ENCODE measurements around the gene C14orf180.

DNA sequence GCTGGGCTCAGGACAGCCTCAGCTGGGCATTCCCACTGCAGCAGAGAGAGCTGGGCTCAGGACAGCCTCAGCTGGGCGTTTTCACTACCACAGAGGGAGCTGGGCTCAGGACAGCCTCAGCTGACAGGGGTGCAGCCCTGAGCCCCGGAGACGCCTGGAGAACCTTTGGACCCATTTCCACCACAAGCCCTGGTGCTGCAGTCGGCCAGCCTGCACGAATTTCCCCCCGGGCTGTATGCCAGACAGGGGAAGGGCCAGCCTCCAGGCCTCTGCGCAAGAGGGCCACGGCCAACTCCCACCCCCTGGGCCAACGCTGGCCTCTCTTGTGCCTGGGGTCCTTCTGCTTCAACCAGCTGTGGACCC, 2.6 kb upstream of the C14orf180 start:
- TF ChIP-seq, protein P1, sequence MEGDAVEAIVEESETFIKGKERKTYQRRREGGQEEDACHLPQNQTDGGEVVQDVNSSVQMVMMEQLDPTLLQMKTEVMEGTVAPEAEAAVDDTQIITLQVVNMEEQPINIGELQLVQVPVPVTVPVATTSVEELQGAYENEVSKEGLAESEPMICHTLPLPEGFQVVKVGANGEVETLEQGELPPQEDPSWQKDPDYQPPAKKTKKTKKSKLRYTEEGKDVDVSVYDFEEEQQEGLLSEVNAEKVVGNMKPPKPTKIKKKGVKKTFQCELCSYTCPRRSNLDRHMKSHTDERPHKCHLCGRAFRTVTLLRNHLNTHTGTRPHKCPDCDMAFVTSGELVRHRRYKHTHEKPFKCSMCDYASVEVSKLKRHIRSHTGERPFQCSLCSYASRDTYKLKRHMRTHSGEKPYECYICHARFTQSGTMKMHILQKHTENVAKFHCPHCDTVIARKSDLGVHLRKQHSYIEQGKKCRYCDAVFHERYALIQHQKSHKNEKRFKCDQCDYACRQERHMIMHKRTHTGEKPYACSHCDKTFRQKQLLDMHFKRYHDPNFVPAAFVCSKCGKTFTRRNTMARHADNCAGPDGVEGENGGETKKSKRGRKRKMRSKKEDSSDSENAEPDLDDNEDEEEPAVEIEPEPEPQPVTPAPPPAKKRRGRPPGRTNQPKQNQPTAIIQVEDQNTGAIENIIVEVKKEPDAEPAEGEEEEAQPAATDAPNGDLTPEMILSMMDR (IDR thresholded peaks at IDR 0.05) = no peak
- no peak for TF ChIP-seq POLR2A (IDR thresholded peaks at IDR 0.05)

Measured in adrenal gland (tissue), 5 donors.